ENCODE data around the gene EGFL8. TPM values are rescaled to one million over a fixed set of nuclear protein-coding genes. Genes with fewer than 3 reads are reported as not detected.

The EGFL8 gene
- total and polyA plus RNA-seq, 9 of the 15 experiments (the other 6 are each of a cell fraction or from before 2014, with no cell fraction given) = 2.2 to 47.4 (median 14.2) TPM

DNA sequence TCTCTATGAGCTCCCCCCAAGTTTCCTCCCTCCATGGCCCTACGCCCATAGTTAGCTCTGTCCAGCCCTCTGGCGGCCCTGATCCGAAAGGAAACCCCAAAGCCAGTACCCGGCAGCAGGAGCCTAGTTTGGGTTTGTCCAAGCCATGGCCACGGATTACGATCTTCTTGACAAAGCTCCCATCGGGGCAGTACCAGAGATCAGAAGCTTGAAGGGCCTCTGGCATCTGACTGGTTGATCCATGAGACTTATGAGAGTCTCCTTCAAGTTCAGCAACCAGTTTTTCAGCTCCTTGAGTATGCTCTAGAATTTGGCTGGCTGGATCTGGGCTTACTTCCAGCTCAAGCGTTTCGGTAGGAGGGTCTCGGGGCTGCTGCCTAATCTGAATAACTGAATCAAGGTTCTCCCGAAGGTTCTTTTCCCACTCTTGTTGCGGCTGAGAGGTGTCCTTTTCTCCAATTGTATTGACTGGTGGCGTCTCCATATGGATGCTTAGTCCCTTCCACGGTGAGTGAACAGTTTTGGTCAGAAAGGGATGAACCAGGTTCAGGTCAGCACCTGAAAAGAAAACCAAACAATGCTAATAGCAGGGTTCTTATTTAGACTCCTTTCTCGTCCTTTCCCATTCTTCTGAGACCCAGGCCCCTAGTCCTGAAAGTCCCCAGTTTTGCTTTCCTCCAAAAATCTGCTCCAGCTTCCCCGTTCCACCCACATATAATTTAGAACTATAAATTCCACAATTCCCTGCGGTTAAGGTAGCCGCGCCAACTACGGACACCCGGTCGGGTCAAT, 34.9 kb upstream of the EGFL8 start (continued):
- TF ChIP-seq, protein P1, sequence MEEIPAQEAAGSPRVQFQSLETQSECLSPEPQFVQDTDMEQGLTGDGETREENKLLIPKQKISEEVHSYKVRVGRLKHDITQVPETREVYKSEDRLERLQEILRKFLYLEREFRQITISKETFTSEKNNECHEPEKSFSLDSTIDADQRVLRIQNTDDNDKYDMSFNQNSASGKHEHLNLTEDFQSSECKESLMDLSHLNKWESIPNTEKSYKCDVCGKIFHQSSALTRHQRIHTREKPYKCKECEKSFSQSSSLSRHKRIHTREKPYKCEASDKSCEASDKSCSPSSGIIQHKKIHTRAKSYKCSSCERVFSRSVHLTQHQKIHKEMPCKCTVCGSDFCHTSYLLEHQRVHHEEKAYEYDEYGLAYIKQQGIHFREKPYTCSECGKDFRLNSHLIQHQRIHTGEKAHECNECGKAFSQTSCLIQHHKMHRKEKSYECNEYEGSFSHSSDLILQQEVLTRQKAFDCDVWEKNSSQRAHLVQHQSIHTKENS (CRISPR knock-in tag; IDR thresholded peaks at IDR 0.05) = no peak
- peak; percentile 75 for TF ChIP-seq MIER1 (IDR thresholded peaks at IDR 0.05; ENCODE audit: low read depth)
- TF ChIP-seq, protein P2, sequence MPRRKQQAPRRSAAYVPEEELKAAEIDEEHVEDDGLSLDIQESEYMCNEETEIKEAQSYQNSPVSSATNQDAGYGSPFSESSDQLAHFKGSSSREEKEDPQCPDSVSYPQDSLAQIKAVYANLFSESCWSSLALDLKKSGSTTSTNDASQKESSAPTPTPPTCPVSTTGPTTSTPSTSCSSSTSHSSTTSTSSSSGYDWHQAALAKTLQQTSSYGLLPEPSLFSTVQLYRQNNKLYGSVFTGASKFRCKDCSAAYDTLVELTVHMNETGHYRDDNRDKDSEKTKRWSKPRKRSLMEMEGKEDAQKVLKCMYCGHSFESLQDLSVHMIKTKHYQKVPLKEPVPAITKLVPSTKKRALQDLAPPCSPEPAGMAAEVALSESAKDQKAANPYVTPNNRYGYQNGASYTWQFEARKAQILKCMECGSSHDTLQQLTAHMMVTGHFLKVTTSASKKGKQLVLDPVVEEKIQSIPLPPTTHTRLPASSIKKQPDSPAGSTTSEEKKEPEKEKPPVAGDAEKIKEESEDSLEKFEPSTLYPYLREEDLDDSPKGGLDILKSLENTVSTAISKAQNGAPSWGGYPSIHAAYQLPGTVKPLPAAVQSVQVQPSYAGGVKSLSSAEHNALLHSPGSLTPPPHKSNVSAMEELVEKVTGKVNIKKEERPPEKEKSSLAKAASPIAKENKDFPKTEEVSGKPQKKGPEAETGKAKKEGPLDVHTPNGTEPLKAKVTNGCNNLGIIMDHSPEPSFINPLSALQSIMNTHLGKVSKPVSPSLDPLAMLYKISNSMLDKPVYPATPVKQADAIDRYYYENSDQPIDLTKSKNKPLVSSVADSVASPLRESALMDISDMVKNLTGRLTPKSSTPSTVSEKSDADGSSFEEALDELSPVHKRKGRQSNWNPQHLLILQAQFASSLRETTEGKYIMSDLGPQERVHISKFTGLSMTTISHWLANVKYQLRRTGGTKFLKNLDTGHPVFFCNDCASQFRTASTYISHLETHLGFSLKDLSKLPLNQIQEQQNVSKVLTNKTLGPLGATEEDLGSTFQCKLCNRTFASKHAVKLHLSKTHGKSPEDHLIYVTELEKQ (CRISPR knock-in tag; IDR thresholded peaks at IDR 0.05) = no peak
- TF ChIP-seq RBM14 (IDR thresholded peaks at IDR 0.05; ENCODE audit: borderline replicate concordance, insufficient read depth, low read depth, low read length) = no peak
- TF ChIP-seq POLR2AphosphoS5 (IDR thresholded peaks at IDR 0.05; ENCODE audit: control insufficient read depth, insufficient read depth, low read depth, low read length) = no peak
- no peak for TF ChIP-seq ESRRA (IDR thresholded peaks at IDR 0.05; ENCODE audit: borderline replicate concordance, low read depth)
- TF ChIP-seq ZKSCAN8 (CRISPR knock-in tag; IDR thresholded peaks at IDR 0.05) = no peak
- TF ChIP-seq, protein P3, sequence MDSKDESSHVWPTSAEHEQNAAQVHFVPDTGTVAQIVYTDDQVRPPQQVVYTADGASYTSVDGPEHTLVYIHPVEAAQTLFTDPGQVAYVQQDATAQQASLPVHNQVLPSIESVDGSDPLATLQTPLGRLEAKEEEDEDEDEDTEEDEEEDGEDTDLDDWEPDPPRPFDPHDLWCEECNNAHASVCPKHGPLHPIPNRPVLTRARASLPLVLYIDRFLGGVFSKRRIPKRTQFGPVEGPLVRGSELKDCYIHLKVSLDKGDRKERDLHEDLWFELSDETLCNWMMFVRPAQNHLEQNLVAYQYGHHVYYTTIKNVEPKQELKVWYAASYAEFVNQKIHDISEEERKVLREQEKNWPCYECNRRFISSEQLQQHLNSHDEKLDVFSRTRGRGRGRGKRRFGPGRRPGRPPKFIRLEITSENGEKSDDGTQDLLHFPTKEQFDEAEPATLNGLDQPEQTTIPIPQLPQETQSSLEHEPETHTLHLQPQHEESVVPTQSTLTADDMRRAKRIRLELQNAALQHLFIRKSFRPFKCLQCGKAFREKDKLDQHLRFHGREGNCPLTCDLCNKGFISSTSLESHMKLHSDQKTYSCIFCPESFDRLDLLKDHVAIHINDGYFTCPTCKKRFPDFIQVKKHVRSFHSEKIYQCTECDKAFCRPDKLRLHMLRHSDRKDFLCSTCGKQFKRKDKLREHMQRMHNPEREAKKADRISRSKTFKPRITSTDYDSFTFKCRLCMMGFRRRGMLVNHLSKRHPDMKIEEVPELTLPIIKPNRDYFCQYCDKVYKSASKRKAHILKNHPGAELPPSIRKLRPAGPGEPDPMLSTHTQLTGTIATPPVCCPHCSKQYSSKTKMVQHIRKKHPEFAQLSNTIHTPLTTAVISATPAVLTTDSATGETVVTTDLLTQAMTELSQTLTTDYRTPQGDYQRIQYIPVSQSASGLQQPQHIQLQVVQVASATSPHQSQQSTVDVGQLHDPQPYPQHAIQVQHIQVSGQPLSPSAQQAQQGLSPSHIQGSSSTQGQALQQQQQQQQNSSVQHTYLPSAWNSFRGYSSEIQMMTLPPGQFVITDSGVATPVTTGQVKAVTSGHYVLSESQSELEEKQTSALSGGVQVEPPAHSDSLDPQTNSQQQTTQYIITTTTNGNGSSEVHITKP (IDR thresholded peaks at IDR 0.05; ENCODE audit: partially characterized antibody) = peak; percentile 32
- TF ChIP-seq, protein P4, sequence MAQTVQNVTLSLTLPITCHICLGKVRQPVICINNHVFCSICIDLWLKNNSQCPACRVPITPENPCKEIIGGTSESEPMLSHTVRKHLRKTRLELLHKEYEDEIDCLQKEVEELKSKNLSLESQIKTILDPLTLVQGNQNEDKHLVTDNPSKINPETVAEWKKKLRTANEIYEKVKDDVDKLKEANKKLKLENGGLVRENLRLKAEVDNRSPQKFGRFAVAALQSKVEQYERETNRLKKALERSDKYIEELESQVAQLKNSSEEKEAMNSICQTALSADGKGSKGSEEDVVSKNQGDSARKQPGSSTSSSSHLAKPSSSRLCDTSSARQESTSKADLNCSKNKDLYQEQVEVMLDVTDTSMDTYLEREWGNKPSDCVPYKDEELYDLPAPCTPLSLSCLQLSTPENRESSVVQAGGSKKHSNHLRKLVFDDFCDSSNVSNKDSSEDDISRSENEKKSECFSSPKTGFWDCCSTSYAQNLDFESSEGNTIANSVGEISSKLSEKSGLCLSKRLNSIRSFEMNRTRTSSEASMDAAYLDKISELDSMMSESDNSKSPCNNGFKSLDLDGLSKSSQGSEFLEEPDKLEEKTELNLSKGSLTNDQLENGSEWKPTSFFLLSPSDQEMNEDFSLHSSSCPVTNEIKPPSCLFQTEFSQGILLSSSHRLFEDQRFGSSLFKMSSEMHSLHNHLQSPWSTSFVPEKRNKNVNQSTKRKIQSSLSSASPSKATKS (CRISPR knock-in tag; IDR thresholded peaks at IDR 0.05) = no peak
- TF ChIP-seq CTBP1 (IDR thresholded peaks at IDR 0.05; ENCODE audit: borderline replicate concordance) = no peak
- TF ChIP-seq MTA2 (IDR thresholded peaks at IDR 0.05; ENCODE audit: low read depth) = no peak
- TF ChIP-seq TBP (optimal IDR thresholded peaks at IDR 0.05; ENCODE audit: low read depth, low read length) = peak; percentile 16
- TF ChIP-seq ZNF324 (CRISPR knock-in tag; IDR thresholded peaks at IDR 0.05) = no peak
- TF ChIP-seq, protein P5, sequence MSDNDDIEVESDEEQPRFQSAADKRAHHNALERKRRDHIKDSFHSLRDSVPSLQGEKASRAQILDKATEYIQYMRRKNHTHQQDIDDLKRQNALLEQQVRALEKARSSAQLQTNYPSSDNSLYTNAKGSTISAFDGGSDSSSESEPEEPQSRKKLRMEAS (CRISPR knock-in tag; IDR thresholded peaks at IDR 0.05) = 0 out of 2 replicates have a peak, but pooled peaks have one; percentile 34
- no peak for TF ChIP-seq FOSL1 (tag; conservative IDR thresholded peaks at IDR 0.05)
- no peak for TF ChIP-seq ADNP (tag; IDR thresholded peaks at IDR 0.05)
- TF ChIP-seq HDGF (IDR thresholded peaks at IDR 0.05) = no peak

Measured in K562 (cell line).